ENCODE results near the gene SERINC5.

DNA sequence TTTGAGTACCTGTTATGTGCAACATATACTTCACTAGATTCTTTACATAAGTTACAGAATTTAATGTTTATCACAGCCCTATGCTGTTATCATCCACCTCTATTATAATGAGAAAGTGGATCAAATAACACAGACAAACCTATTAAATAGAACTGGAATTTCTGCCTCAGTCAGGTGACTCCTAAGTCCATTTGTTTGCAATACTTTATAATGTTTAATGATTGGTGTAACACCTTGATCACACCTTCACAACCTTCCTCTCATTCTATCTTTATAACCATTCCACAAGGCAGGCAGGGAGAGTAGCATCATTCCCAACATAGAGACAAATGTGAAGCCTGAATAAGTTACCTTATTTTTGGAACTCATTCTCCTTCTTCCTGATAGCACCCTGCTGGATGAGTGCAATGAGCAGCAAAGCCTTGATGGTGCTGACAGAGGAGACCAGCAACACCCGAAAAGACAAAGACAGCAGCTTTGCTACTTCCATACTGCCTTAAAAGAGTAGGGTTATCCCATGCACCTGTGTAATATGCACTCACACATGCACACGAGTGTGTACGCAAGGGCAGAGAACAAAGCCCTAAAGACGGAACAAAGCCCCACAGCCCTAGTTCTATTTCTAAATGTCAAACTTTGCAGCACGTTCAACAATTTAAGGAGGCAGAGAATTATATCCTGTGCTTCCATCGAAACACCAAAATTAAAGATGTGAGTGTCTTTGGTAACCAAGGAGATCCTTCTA is 30.5 kb downstream of the SERINC5 start:
- TF ChIP-seq, protein P1, sequence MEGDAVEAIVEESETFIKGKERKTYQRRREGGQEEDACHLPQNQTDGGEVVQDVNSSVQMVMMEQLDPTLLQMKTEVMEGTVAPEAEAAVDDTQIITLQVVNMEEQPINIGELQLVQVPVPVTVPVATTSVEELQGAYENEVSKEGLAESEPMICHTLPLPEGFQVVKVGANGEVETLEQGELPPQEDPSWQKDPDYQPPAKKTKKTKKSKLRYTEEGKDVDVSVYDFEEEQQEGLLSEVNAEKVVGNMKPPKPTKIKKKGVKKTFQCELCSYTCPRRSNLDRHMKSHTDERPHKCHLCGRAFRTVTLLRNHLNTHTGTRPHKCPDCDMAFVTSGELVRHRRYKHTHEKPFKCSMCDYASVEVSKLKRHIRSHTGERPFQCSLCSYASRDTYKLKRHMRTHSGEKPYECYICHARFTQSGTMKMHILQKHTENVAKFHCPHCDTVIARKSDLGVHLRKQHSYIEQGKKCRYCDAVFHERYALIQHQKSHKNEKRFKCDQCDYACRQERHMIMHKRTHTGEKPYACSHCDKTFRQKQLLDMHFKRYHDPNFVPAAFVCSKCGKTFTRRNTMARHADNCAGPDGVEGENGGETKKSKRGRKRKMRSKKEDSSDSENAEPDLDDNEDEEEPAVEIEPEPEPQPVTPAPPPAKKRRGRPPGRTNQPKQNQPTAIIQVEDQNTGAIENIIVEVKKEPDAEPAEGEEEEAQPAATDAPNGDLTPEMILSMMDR (IDR thresholded peaks at IDR 0.05; ENCODE audit: low read depth, low read length) = no peak
- TF ChIP-seq, protein P2, sequence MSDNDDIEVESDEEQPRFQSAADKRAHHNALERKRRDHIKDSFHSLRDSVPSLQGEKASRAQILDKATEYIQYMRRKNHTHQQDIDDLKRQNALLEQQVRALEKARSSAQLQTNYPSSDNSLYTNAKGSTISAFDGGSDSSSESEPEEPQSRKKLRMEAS (IDR thresholded peaks at IDR 0.05; ENCODE audit: low read depth, low read length) = no peak

All from NB4 (cell line).